Neural progenitor cell (in vitro differentiated cells): ENCODE results near the gene CIROP.

Experiments used
- EZH2 ChIP-seq: fragments of 200-600 bp; sonication (generic); IDR thresholded peaks from 2 replicates; pipeline ENCODE4 v1.6.1; 2017; ENCODE audit warnings: antibody characterized with exemption, mild to moderate bottlenecking, moderate library complexity
- TF ChIP-seq, protein P1 (sequence below): fragments of 200-600 bp; sonication (generic); IDR thresholded peaks from 2 replicates; pipeline ENCODE4 v1.5.1; 2017; ENCODE audit warnings: antibody characterized with exemption, mild to moderate bottlenecking

GRCh38 chr14:23114120-23114458 is 9.3 kb upstream of the CIROP start:
- TF ChIP-seq, protein P1, sequence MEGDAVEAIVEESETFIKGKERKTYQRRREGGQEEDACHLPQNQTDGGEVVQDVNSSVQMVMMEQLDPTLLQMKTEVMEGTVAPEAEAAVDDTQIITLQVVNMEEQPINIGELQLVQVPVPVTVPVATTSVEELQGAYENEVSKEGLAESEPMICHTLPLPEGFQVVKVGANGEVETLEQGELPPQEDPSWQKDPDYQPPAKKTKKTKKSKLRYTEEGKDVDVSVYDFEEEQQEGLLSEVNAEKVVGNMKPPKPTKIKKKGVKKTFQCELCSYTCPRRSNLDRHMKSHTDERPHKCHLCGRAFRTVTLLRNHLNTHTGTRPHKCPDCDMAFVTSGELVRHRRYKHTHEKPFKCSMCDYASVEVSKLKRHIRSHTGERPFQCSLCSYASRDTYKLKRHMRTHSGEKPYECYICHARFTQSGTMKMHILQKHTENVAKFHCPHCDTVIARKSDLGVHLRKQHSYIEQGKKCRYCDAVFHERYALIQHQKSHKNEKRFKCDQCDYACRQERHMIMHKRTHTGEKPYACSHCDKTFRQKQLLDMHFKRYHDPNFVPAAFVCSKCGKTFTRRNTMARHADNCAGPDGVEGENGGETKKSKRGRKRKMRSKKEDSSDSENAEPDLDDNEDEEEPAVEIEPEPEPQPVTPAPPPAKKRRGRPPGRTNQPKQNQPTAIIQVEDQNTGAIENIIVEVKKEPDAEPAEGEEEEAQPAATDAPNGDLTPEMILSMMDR = no peak
- TF ChIP-seq EZH2 = no peak
